Sigmoid colon (tissue), 4 donors: ENCODE data around the gene HOXC13.

Source experiments
- POLR2A ChIP-seq, 2 donors: fragments of 450-650 bp; IDR thresholded peaks; one replicate each; pipeline ENCODE4 v1.6.1; 2016; ENCODE audit warnings: antibody characterized with exemption in 2 of 2, mild to moderate bottlenecking in 2 of 2, moderate library complexity in 2 of 2
- POLR2AphosphoS5 ChIP-seq, 4 donors: sonication (generic); formaldehyde crosslinking; IDR thresholded peaks; one replicate each; pipeline ENCODE4 v1.6.1; 2017; ENCODE audit warnings: antibody characterized with exemption in 4 of 4
- TF ChIP-seq, protein P1 (sequence below), 4 experiments: fragments of 450-650 bp in 3 of 4; fragments of 200-600 bp in 1 of 4; IDR thresholded peaks; one replicate each; pipeline ENCODE4 v1.5.1; 2016 to 2019; ENCODE audit warnings: antibody characterized with exemption in 4 of 4, mild to moderate bottlenecking in 3 of 4, moderate library complexity in 2 of 4

DNA sequence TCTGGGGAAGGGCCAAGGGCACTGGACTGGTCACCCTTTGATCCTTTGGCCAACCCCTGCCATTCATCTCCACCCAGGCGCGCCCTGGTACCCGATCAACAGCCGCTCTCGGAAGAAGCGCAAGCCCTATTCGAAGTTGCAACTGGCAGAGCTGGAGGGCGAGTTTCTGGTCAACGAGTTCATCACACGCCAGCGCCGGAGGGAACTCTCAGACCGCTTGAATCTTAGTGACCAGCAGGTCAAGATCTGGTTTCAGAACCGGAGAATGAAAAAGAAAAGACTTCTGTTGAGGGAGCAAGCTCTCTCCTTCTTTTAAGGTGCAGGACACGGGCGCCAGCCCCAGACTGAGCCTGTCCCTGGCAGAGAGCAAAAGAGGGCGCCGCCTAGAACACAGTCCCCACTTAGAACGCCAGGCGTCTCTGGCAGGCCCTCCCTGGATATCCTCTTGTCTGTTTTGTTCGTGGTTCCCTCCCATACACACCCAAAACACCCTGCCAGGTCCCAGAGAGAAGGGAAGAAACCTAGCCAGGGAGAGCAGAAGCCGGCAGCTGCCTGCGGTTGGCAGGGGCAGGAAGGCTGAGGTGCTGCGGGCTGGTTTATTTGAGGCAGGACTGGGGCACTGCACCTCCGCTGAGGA, 17.7 kb downstream of the HOXC13 start:
- TF ChIP-seq, protein P1, sequence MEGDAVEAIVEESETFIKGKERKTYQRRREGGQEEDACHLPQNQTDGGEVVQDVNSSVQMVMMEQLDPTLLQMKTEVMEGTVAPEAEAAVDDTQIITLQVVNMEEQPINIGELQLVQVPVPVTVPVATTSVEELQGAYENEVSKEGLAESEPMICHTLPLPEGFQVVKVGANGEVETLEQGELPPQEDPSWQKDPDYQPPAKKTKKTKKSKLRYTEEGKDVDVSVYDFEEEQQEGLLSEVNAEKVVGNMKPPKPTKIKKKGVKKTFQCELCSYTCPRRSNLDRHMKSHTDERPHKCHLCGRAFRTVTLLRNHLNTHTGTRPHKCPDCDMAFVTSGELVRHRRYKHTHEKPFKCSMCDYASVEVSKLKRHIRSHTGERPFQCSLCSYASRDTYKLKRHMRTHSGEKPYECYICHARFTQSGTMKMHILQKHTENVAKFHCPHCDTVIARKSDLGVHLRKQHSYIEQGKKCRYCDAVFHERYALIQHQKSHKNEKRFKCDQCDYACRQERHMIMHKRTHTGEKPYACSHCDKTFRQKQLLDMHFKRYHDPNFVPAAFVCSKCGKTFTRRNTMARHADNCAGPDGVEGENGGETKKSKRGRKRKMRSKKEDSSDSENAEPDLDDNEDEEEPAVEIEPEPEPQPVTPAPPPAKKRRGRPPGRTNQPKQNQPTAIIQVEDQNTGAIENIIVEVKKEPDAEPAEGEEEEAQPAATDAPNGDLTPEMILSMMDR (IDR thresholded peaks at IDR 0.05), result no peak
- TF ChIP-seq POLR2AphosphoS5 (IDR thresholded peaks at IDR 0.05) (no peak), POLR2A (IDR thresholded peaks at IDR 0.05) (no peak)
